HFFc6 (cell line): ENCODE data around the gene DCP1A. TPM values are rescaled to one million over a fixed set of nuclear protein-coding genes. Genes with fewer than 3 reads are reported as not detected.
A peak's percentile ranks its signal among the peaks of the same experiment; 100 is the strongest.

Experiments used
- DNase-seq: peaks from one replicate; pipeline ENCODE4 v3.0.0-alpha.2; 2018
- H3K27ac Mint-ChIP-seq: 2 replicates; pipeline ENCODE4 v1.8.0; 2020; ENCODE audit warnings: mild to moderate bottlenecking, mixed read lengths
- H3K27me3 Mint-ChIP-seq: 2 replicates; pipeline ENCODE4 v1.8.0; 2021; ENCODE audit warnings: mild to moderate bottlenecking, moderate library complexity, mixed read lengths; ENCODE audit not compliant: insufficient read depth
- H3K36me3 Mint-ChIP-seq: 2 replicates; pipeline ENCODE4 v1.8.0; 2021; ENCODE audit warnings: low read depth, mixed read lengths
- H3K4me1 Mint-ChIP-seq: 2 replicates; pipeline ENCODE4 v1.8.0; 2020; ENCODE audit warnings: low read depth, mixed read lengths
- H3K4me3 Mint-ChIP-seq: 2 replicates; pipeline ENCODE4 v1.8.0; 2020; ENCODE audit warnings: mild to moderate bottlenecking, moderate library complexity, mixed read lengths
- H3K9me3 Mint-ChIP-seq: 2 replicates; pipeline ENCODE4 v1.8.0; 2020; ENCODE audit warnings: mild to moderate bottlenecking, mixed read lengths
- total RNA-seq, 6 experiments: library from RNA; stranded (reverse); fragmentation: NEBNext Ultra II Directional; extraction: Animal tissue kit (Norgen Biotek cat#: 25700); gene quantifications; 2 replicates in 1 of 6; 3 replicates in 5 of 6; pipeline ENCODE4 v1.2.3, GENCODE V29; 2021
- TF ChIP-seq, protein P1 (sequence below): fragments of 200-600 bp; sonication (generic); IDR thresholded peaks from 2 replicates; pipeline ENCODE4 v1.5.0; 2021; ENCODE audit warnings: antibody characterized with exemption, mild to moderate bottlenecking

Gene DCP1A
- total RNA-seq, 6 experiments from 2014 or later: 14.9 to 18.8 (median 16.6) TPM

- H3K4me3 Mint-ChIP-seq: no peak overlapping the region
- H3K9me3 Mint-ChIP-seq: no peaks in the 10 kb centered on the region
- TF ChIP-seq, protein P1, sequence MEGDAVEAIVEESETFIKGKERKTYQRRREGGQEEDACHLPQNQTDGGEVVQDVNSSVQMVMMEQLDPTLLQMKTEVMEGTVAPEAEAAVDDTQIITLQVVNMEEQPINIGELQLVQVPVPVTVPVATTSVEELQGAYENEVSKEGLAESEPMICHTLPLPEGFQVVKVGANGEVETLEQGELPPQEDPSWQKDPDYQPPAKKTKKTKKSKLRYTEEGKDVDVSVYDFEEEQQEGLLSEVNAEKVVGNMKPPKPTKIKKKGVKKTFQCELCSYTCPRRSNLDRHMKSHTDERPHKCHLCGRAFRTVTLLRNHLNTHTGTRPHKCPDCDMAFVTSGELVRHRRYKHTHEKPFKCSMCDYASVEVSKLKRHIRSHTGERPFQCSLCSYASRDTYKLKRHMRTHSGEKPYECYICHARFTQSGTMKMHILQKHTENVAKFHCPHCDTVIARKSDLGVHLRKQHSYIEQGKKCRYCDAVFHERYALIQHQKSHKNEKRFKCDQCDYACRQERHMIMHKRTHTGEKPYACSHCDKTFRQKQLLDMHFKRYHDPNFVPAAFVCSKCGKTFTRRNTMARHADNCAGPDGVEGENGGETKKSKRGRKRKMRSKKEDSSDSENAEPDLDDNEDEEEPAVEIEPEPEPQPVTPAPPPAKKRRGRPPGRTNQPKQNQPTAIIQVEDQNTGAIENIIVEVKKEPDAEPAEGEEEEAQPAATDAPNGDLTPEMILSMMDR: no peak
- peak overlapping the region; percentile 95 for H3K27ac Mint-ChIP-seq
- H3K36me3 Mint-ChIP-seq: peaks cover 56% of the 10 kb centered on the region
- no peak for DNase-seq
- no peaks in the 10 kb centered on the region; the same call in 1 of the 2 replicates for H3K27me3 Mint-ChIP-seq
- H3K4me1 Mint-ChIP-seq: peaks cover 93% of the 10 kb centered on the region
These were observed 107.5 kb downstream of the DCP1A start for GRCh38 chr3:53239800-53240199.

DNA sequence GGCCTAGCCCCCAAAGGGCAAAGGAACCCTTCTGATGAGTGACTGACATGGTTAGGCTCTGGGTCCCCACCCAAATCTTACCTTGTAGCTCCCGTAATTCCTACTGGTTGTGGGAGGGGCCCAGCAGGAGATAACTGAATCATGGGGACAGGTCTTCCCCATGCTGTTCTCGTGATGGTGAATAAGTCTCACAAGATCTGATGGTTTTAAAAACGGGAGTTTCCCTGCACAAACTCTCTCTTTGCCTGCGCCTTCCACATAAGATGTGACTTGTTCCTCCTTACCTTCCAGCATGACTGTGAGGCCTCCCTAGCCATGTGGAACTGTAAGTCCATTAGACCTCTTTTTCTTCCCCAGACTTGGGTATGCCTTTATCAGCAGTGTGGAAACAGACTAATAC lies 108.5 kb downstream of the DCP1A start:
- peaks cover 84% of the 10 kb centered on the region for H3K4me1 Mint-ChIP-seq

GRCh38 chr3:53238051-53238850 lies 109.1 kb downstream of the DCP1A start:
- H3K27me3 Mint-ChIP-seq: no peaks in the 10 kb centered on the region; the same call in 1 of the 2 replicates
- peaks cover 53% of the 10 kb centered on the region for H3K36me3 Mint-ChIP-seq
- H3K27ac Mint-ChIP-seq: peak overlapping the region; percentile 95
- peak; percentile 97 for DNase-seq
- H3K4me1 Mint-ChIP-seq: peaks cover 82% of the 10 kb centered on the region
- TF ChIP-seq, protein P1: no peak
- H3K4me3 Mint-ChIP-seq: peak overlapping the region; percentile 52; the same call in 1 of the 2 replicates
- no peaks in the 10 kb centered on the region for H3K9me3 Mint-ChIP-seq

More for the DNA sequence above, 108.5 kb downstream of the DCP1A start:
- peak overlapping the region; percentile 95 for H3K27ac Mint-ChIP-seq
- peaks cover 51% of the 10 kb centered on the region for H3K36me3 Mint-ChIP-seq
- DNase-seq: no peak
- no peaks in the 10 kb centered on the region; the same call in 1 of the 2 replicates for H3K27me3 Mint-ChIP-seq
- H3K9me3 Mint-ChIP-seq: no peaks in the 10 kb centered on the region
- TF ChIP-seq, protein P1: no peak
- no peak overlapping the region for H3K4me3 Mint-ChIP-seq

DNA sequence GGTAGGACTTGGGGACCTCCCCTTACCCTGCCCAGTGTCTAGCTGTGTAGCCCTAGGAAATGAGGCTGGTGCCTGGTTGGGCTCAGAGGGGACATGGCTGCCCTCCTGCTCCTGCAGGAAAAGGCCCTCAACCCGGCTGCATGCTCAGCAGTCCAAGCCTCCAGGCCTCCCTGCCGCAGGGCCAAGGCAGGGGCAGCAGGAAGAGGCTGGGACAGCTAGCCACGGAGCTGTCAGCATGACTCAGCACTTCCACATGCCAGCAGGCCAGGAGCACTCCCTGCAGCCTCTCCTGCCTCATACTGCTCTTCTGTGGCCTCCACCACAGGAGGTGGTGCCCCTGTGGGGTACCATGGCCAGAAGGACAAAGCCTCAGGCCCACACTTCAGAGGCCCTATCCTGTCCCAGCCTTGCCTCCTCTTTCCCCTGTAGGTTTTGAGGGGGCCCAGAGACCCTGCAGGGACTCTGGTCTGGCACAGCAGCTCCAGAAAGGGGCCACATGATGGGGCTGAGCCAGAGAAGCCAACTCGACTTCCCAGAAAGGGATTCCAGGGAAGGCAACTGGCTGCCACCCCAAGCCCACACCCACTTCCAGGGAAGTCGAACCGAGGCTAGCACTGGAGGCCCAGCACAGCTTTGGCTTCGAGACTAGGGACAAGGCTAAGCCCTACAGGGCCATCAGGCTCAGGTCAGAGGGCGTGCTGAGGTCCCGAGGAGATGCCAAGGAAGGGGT lies 111.1 kb downstream of the DCP1A start:
- no peaks in the 10 kb centered on the region for H3K9me3 Mint-ChIP-seq
- H3K4me1 Mint-ChIP-seq: peaks cover 65% of the 10 kb centered on the region
- H3K27ac Mint-ChIP-seq: peak overlapping the region; percentile 95
- H3K36me3 Mint-ChIP-seq: peaks cover 45% of the 10 kb centered on the region
- peak; percentile 85 for DNase-seq
- H3K4me3 Mint-ChIP-seq: peak overlapping the region; percentile 46; the same call in 1 of the 2 replicates
- TF ChIP-seq, protein P1: no peak
- no peaks in the 10 kb centered on the region; the same call in 1 of the 2 replicates for H3K27me3 Mint-ChIP-seq

- TF ChIP-seq, protein P1: no peak
- Mint-ChIP-seq H3K9me3 (no peaks in the 10 kb centered on the region), H3K36me3 (peaks cover 45% of the 10 kb centered on the region), H3K4me1 (peaks cover 62% of the 10 kb centered on the region), H3K4me3 (no peak overlapping the region), H3K27me3 (peaks cover 2% of the 10 kb centered on the region; the same call in 1 of the 2 replicates), H3K27ac (peak overlapping the region; percentile 95)
- DNase-seq: no peak
These were observed 111.8 kb downstream of the DCP1A start for GRCh38 chr3:53235545-53235944.
